IMR-90 (cell line): Measurements from ENCODE around the gene CCNJL. TPM values are rescaled to one million over a fixed set of nuclear protein-coding genes. Genes with fewer than 3 reads are reported as not detected.

Experiments
- ATAC-seq: fragments of 200-7000 bp; cut with Tn5 transposase; 2 replicates; pipeline ENCODE4 v1.9.1; 2020; ENCODE audit warnings: low read depth, mild to moderate bottlenecking, moderate library complexity
- BruUV-seq: library from RNA; stranded (reverse); fragments of 400-500 nt; replicated peaks from 2 replicates; lab custom pipeline; 2021; lab: Mats Ljungman, UMichigan
- CTCF ChIA-PET: fragments of 300-600 bp; formaldehyde crosslinking; extraction: SDS; loops from one replicate; lab custom pipeline; 2021; ENCODE audit warnings: antibody characterized with exemption; lab: Yijun Ruan, JAX
- POLR2A ChIA-PET: fragments of 300-600 bp; sonication (Branson Sonifier 250); formaldehyde crosslinking; loops from one replicate; lab custom pipeline; 2022; ENCODE audit warnings: antibody characterized with exemption; ENCODE audit not compliant: unreplicated experiment; lab: Charles Lee
- DNase-seq: peaks from one replicate; pipeline ENCODE4 v3.0.0; 2013
- H2AFZ ChIP-seq: replicated peaks from 2 replicates; pipeline ENCODE3; 2013; ENCODE audit warnings: low read length, mild to moderate bottlenecking; ENCODE audit not compliant: poor library complexity
- H2AK5ac ChIP-seq: 2 replicates; pipeline ENCODE4 v1.6.1; 2013; ENCODE audit warnings: low read depth, low read length, inconsistent platforms
- H2AK9ac ChIP-seq: replicated peaks from 2 replicates; pipeline ENCODE3; 2013; ENCODE audit warnings: mild to moderate bottlenecking, low read depth, low read length, moderate library complexity; ENCODE audit not compliant: poor library complexity
- H2BK120ac ChIP-seq: 2 replicates; pipeline ENCODE4 v1.6.1; 2013; ENCODE audit warnings: low read depth, low read length, inconsistent platforms
- H2BK15ac ChIP-seq: 3 replicates; pipeline ENCODE4 v1.6.1; 2013; ENCODE audit warnings: low read depth, low read length, inconsistent platforms
- H2BK20ac ChIP-seq: 2 replicates; pipeline ENCODE4 v1.6.1; 2013; ENCODE audit warnings: low read depth, mild to moderate bottlenecking, inconsistent platforms, low read length, moderate library complexity
- H2BK5ac ChIP-seq: 2 replicates; pipeline ENCODE4 v1.6.1; 2013; ENCODE audit warnings: mild to moderate bottlenecking, low read depth, low read length, inconsistent platforms; ENCODE audit not compliant: poor library complexity, severe bottlenecking
- H3K14ac ChIP-seq: replicated peaks from 2 replicates; pipeline ENCODE4 v1.6.1; 2013; ENCODE audit warnings: low read depth, low read length, inconsistent platforms
- H3K18ac ChIP-seq: 2 replicates; pipeline ENCODE4 v1.6.1; 2013; ENCODE audit warnings: low read depth, low read length, control low read depth
- H3K23ac ChIP-seq: 2 replicates; pipeline ENCODE4 v1.6.1; 2013; ENCODE audit warnings: low read depth, low read length, inconsistent platforms
- H3K27ac ChIP-seq: 2 replicates; pipeline ENCODE4 v1.5.1; 2013; ENCODE audit warnings: mild to moderate bottlenecking, control low read depth, low read length; ENCODE audit not compliant: insufficient read depth
- H3K27me3 ChIP-seq: 2 replicates; pipeline ENCODE4 v1.6.1; 2013; ENCODE audit warnings: low read length; ENCODE audit not compliant: control insufficient read depth, insufficient read depth
- H3K36me3 ChIP-seq: 2 replicates; pipeline ENCODE4 v1.6.1; 2013; ENCODE audit warnings: low read length, mixed read lengths; ENCODE audit not compliant: control insufficient read depth, insufficient read depth
- H3K4ac ChIP-seq: 2 replicates; pipeline ENCODE4 v1.6.1; 2013; ENCODE audit warnings: low read depth, low read length, inconsistent platforms
- H3K4me1 ChIP-seq: 2 replicates; pipeline ENCODE4 v1.6.1; 2013; ENCODE audit warnings: low read length, mixed read lengths; ENCODE audit not compliant: control insufficient read depth, insufficient read depth
- H3K4me2 ChIP-seq: 2 replicates; pipeline ENCODE4 v1.6.1; 2013; ENCODE audit warnings: low read depth, mild to moderate bottlenecking, control low read depth, low read length, moderate library complexity
- H3K4me3 ChIP-seq: 2 replicates; pipeline ENCODE4 v1.5.1; 2013; ENCODE audit warnings: low read depth, mild to moderate bottlenecking, control low read depth, low read length, moderate library complexity; ENCODE audit not compliant: insufficient read depth
- H3K56ac ChIP-seq: 2 replicates; pipeline ENCODE4 v1.6.1; 2013; ENCODE audit warnings: low read length, inconsistent platforms; ENCODE audit not compliant: insufficient read depth; ENCODE audit errors: extremely low read depth
- H3K79me1 ChIP-seq, 2 experiments: 2 replicates each; pipeline ENCODE4 v1.6.1; 2013; ENCODE audit warnings: low read length in 2 of 2, inconsistent platforms in 1 of 2, low read depth in 1 of 2
- H3K9ac ChIP-seq: 2 replicates; pipeline ENCODE4 v1.6.1; 2013; ENCODE audit warnings: low read depth, low read length, control low read depth
- H3K9me1 ChIP-seq: 2 replicates; pipeline ENCODE4 v1.6.1; 2013; ENCODE audit warnings: low read length, inconsistent platforms; ENCODE audit not compliant: insufficient read depth
- H3K9me3 ChIP-seq: 2 replicates; pipeline ENCODE4 v1.6.1; 2013; ENCODE audit warnings: low read length; ENCODE audit not compliant: control insufficient read depth, insufficient read depth
- H4K20me1 ChIP-seq: 2 replicates; pipeline ENCODE4 v1.6.1; 2013; ENCODE audit warnings: low read length, inconsistent platforms; ENCODE audit not compliant: insufficient read depth
- H4K5ac ChIP-seq: 2 replicates; pipeline ENCODE4 v1.6.1; 2013; ENCODE audit warnings: mild to moderate bottlenecking, low read depth, low read length, control low read depth
- H4K8ac ChIP-seq, 2 experiments: 2 replicates each; pipeline ENCODE4 v1.6.1; 2013; ENCODE audit warnings: low read depth in 2 of 2, low read length in 2 of 2, control low read depth in 1 of 2, inconsistent platforms in 1 of 2
- H4K91ac ChIP-seq: 2 replicates; pipeline ENCODE4 v1.6.1; 2013; ENCODE audit warnings: low read depth, low read length, inconsistent platforms; ENCODE audit not compliant: insufficient read depth
- BHLHE40 ChIP-seq: fragments of 150-350 bp; IDR thresholded peaks from 2 replicates; pipeline ENCODE4 v1.6.1; 2016; ENCODE audit warnings: mild to moderate bottlenecking, low read depth, low read length
- CEBPB ChIP-seq: IDR thresholded peaks from 2 replicates; pipeline ENCODE4 v1.6.1; 2012; ENCODE audit warnings: low read depth, low read length, improper control_type of control experiment
- CHD1 ChIP-seq: IDR thresholded peaks from 2 replicates; pipeline ENCODE4 v1.6.1; 2012; ENCODE audit warnings: low read depth, low read length, improper control_type of control experiment
- CTCF ChIP-seq: conservative IDR thresholded peaks from 2 replicates; pipeline ENCODE4 v1.5.1; 2012; ENCODE audit warnings: mild to moderate bottlenecking, low read depth, low read length, improper control_type of control experiment
- ELK1 ChIP-seq: fragments of 150-350 bp; IDR thresholded peaks from 2 replicates; pipeline ENCODE4 v1.6.1; 2016; ENCODE audit warnings: low read depth, mild to moderate bottlenecking, low read length, moderate library complexity, borderline replicate concordance
- FOS ChIP-seq: fragments of 150-350 bp; IDR thresholded peaks from 2 replicates; pipeline ENCODE4 v1.6.1; 2016; ENCODE audit warnings: low read depth, low read length
- MAZ ChIP-seq: IDR thresholded peaks from 2 replicates; pipeline ENCODE4 v1.6.1; 2012; ENCODE audit warnings: low read depth, mild to moderate bottlenecking, low read length, improper control_type of control experiment, moderate library complexity, borderline replicate concordance
- MXI1 ChIP-seq: IDR thresholded peaks from 2 replicates; pipeline ENCODE4 v1.6.1; 2012; ENCODE audit warnings: low read depth, mild to moderate bottlenecking, low read length, moderate library complexity, borderline replicate concordance
- NFE2L2 ChIP-seq: fragments of 150-350 bp; IDR thresholded peaks from 2 replicates; pipeline ENCODE4 v1.6.1; 2016; ENCODE audit warnings: low read depth, mild to moderate bottlenecking, low read length
- POLR2A ChIP-seq: IDR thresholded peaks from 2 replicates; pipeline ENCODE4 v1.6.1; 2012; ENCODE audit warnings: mild to moderate bottlenecking, low read depth, low read length
- RAD21 ChIP-seq: IDR thresholded peaks from 2 replicates; pipeline ENCODE4 v1.6.1; 2012; ENCODE audit warnings: low read length, improper control_type of control experiment
- RCOR1 ChIP-seq: IDR thresholded peaks from 2 replicates; pipeline ENCODE4 v1.6.1; 2012; ENCODE audit warnings: mild to moderate bottlenecking, low read length, improper control_type of control experiment; ENCODE audit not compliant: insufficient replicate concordance
- RFX5 ChIP-seq: IDR thresholded peaks from 2 replicates; pipeline ENCODE4 v1.8.0; 2012; ENCODE audit warnings: low read depth, mild to moderate bottlenecking, low read length, moderate library complexity
- SMC3 ChIP-seq: fragments of 150-350 bp; IDR thresholded peaks from 2 replicates; pipeline ENCODE4 v1.6.1; 2016; ENCODE audit warnings: low read depth, mild to moderate bottlenecking, antibody characterized with exemption, low read length, moderate library complexity
- USF2 ChIP-seq: fragments of 150-350 bp; IDR thresholded peaks from 2 replicates; pipeline ENCODE4 v1.6.1; 2017; ENCODE audit warnings: mild to moderate bottlenecking, antibody characterized with exemption, low read length, low read depth
- WGBS, 2 experiments: methylation state at CpG; one replicate each; pipeline versions ENCODE4 v1.1.5 to v1.1.7; 2013; ENCODE audit warnings: missing lambda C conversion rate in 2 of 2; ENCODE audit not compliant: insufficient read length in 1 of 2; ENCODE audit errors: extremely low coverage in 2 of 2; 5-methylcytosine and 5-hydroxymethylcytosine counted together
- dilution Hi-C: fragments of 300-500 bp; cut with HindIII; formaldehyde crosslinking; loops from one replicate; pipeline ENCODE4 v1.14.3; 2018; ENCODE audit warnings: low sequenced_read_pairs; ENCODE audit not compliant: unreplicated experiment
- in situ Hi-C: fragments of 300-500 bp; cut with MboI; formaldehyde crosslinking; loops from 3 replicates; pipeline ENCODE4 v1.14.3; 2019; ENCODE audit warnings: low sequenced_read_pairs, inconsistent platforms, mixed read lengths
- intact Hi-C: fragments of 100-400 bp; cut with micrococcal nuclease; formaldehyde crosslinking; loops from 2 replicates; pipeline ENCODE4 v1.10.0; 2022
- polyA plus RNA-seq, 3 experiments: library from polyadenylated mRNA; depleted of rRNA; stranded (reverse); fragments of >200 nt; gene quantifications; 2 replicates each; pipeline ENCODE4 v1.2.3, GENCODE V29; 2012; ENCODE audit warnings: low replicate concordance in 1 of 3
- total RNA-seq: library from RNA; depleted of rRNA; stranded (reverse); fragments of >200 nt; gene quantifications from 2 replicates; pipeline ENCODE4 v1.2.3, GENCODE V29; 2012

The CCNJL gene
- total and polyA plus RNA-seq, 2 of the 4 experiments (the other 2 are of a cell fraction): 2.0 to 3.8 TPM

GRCh38 chr5:160330212-160330611 lies 17.8 kb upstream of the CCNJL start:
- Histone ChIP-seq H3K36me3 (no peaks in the 10 kb centered on the region), H2AFZ (no peak overlapping the region), H2AK9ac (no peak overlapping the region), H3K4me3 (no peak overlapping the region), H2BK5ac (no peak overlapping the region), H3K9me3 (no peaks in the 10 kb centered on the region), H4K91ac (no peak overlapping the region), H3K4me1 (peaks cover 4% of the 10 kb centered on the region), H3K14ac (no peak overlapping the region), H3K4me2 (no peak overlapping the region), H2AK5ac (no peak overlapping the region), H3K27me3 (peaks cover 18% of the 10 kb centered on the region), H4K8ac (no peak overlapping the region), H3K9me1 (peaks cover 3% of the 10 kb centered on the region; the same call in 1 of the 2 replicates), H3K9ac (no peak overlapping the region), H2BK120ac (no peak overlapping the region), H3K27ac (no peak overlapping the region), H3K4ac (no peak overlapping the region), H3K56ac (no peak overlapping the region), H3K79me1 (no peaks in the 10 kb centered on the region), H2BK15ac (no peak overlapping the region), H3K18ac (no peak overlapping the region), H4K20me1 (no peaks in the 10 kb centered on the region), H3K23ac (no peak overlapping the region), H4K5ac (no peak overlapping the region), H2BK20ac (no peak overlapping the region)
- dilution Hi-C loops (no loop called here), in situ Hi-C loops (loop anchor here (25.0 kb wide), 1 partner anchor 893 kb away; no protein-coding TSS in a partner anchor), intact Hi-C loops (no loop called here)
- no peak for TF ChIP-seq RAD21
- TF ChIP-seq USF2: no peak
- TF ChIP-seq ELK1: no peak
- TF ChIP-seq SMC3: no peak
- no peak for TF ChIP-seq CHD1
- TF ChIP-seq BHLHE40: no peak
- TF ChIP-seq RFX5: no peak
- no peak for TF ChIP-seq MAZ
- TF ChIP-seq POLR2A: no peak
- TF ChIP-seq RCOR1: no peak
- no peak for TF ChIP-seq CTCF
- no peak for TF ChIP-seq FOS
- TF ChIP-seq NFE2L2: no peak
- no peak for TF ChIP-seq CEBPB
- TF ChIP-seq MXI1: no peak
- ChIA-PET CTCF (interaction anchor here (1.5 kb wide), 1 partner anchor 13 kb away, joined by 4 read pairs; no protein-coding TSS in a partner anchor), POLR2A (no interaction called here)
- ATAC-seq (no peak), DNase-seq (no peak)
- 83% methylated on average over 2 of the region's 4 CpGs; no CpG with 5 or more reads in 1 of the 2 experiments for WGBS, 2 experiments
- BruUV-seq: no TSS peak
